SIG-M5 (cell line): Measurements from ENCODE around the gene TUBB1.
"Not testable (repeated sequence)": the region's sequence is repeated elsewhere in the genome, so short reads cannot be mapped to it uniquely, and the experiment has no call there.

Source experiments
- DNase-seq: peaks from one replicate; lab custom pipeline; 2025; lab: John Stamatoyannopoulos, UW

TUBB1 gene

DNA sequence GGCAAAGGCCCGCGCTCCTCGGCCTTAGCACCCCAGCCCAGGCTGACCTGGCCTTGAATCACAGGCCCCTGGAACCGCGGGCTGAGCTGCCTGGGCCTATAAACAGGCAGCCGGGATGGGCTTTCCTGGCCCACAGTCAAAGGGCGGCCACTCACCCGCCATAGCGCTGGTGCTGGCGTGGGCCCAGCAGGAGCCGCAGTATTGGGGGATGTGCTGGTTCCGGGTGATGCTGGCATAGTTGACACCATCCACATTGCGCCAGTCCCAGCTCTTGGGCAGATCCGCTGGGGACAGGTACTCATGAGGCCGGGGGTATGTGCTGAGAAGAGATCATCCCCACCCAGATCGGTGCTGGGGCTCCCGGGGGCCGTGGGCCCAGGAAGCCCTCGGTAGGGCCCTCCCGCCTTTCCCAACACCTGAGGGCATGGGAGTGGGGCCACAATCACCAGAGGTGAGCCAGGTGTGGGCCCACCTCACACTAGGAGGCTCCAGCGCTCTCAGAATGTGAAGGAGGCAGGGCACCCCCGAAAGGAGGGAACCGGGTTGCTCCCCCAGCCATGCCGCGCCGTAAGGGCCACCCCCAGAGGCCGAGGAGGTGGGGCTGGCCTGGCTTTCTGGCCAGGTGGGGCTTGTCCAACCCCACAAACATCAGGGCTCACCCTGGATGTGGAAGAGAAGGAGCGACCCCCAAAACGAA is 12.9 kb upstream of the TUBB1 start:
- DNase-seq: no peak

DNA sequence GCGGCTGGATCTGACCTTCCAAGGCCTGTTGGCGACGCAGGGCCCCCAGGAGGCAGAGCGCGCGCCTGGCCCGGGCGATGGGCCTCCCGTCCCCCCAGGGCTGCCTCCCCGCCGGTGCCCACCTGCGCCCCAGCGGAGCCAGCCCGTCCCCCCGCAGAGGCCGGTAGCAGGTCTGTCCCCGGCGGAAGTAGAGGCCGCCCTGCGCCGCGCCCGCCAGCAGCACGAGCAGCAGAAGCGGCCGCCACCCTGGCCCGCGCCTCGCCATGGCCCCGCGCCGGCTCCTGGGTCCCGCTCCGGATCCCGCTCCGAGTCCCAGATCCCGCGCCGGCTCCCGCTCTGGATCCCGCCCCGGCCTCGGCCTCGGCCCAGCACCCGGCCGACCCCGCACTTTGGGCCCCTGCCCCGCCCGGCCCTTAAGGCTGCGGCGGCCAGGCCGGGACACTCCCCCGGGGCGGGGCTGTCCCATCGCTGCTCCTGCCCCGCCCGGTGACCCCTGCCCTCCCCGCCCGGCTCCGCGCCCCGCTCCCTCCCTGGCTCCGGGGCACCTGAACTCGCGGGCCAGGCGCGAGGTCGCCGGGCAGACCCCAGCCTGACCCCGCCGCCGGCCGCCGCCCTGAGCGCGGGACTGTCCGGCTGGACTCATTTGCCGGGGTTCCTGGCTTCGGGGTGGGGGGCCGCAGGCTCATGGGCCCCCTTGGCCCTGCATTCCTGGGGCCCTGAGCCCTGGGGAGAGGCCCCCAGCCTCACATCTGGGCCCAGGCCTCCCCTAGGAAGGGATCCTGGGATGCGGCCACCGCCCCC is 12.2 kb upstream of the TUBB1 start, which contains the start of gene CTSZ:
CTSZ (minus strand) TSS at position 391 of the 801 bp plus-strand sequence; CDS start at position 265, 126 bp downstream.
- DNase-seq: no peak

DNA sequence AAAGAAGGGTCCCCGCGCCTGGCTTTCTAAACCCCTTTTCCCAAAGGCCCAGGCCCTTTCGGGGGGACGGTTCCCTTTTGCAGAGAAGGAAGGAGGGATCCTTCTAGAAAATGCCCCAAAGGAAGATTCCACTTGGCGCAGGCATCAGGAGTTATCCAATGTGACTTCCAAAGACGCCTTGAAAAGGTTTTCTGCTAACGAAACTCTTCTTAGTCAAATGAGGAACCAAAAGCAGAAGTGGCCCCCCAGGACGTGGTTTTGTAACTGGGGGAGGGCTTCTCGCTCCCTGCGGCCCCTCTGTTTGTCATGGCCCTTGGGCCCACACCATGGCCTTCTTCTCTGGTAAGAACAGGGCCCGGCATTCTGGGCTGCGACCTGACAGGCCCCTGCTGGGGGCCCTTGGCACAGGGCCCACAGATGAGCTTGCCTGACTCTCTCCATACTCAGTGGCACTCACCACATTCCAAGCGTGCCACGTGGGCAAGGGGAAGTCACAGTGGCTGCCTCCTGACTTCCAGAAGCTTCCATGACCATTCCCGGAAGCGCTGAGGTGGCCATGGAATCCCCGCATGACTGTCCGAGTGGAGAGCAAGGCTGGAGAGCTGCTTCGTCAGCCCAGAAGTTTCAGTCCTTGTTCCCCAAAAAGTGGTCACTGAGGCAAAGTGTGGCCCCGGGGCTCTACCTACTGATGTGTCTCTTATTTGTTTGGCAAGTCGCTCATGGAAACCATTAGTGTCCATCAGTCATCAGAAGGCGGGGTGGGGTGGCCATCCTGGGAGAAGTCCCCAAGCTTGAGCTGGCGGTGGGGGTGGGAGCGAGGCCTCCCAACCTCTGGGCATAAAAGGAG is 11.3 kb upstream of the TUBB1 start:
- peak; percentile 71 for DNase-seq

DNA sequence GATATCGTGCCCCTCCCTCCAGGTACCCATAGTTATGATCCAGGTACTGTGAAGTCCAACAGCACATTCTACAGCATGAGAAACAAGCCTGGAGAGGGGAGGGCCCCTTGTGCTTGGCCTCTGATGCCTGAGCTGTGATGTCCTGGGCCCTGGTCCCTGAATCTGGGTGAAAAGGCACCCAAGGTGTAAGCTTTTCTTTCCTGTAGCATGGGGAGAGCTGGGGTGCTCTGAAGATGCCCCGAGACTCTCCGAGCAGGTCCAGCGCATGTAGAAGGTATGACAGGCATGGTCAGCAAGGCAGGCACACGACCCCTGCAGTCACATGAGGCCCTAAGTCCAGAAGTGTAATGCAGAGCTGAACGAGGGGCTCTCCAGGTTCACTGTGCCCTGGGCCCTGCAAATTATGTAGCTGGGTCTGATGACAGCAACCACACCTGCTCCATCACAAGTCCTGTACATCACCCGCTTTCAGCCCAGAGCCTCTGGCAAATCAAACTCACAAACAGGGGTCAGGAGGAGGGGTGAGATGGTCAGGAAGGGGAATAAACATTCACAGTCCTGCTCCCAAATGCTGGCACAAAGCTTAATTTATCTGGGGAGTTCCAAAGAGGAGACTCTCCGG is 10.4 kb upstream of the TUBB1 start:
- DNase-seq: no peak

DNA sequence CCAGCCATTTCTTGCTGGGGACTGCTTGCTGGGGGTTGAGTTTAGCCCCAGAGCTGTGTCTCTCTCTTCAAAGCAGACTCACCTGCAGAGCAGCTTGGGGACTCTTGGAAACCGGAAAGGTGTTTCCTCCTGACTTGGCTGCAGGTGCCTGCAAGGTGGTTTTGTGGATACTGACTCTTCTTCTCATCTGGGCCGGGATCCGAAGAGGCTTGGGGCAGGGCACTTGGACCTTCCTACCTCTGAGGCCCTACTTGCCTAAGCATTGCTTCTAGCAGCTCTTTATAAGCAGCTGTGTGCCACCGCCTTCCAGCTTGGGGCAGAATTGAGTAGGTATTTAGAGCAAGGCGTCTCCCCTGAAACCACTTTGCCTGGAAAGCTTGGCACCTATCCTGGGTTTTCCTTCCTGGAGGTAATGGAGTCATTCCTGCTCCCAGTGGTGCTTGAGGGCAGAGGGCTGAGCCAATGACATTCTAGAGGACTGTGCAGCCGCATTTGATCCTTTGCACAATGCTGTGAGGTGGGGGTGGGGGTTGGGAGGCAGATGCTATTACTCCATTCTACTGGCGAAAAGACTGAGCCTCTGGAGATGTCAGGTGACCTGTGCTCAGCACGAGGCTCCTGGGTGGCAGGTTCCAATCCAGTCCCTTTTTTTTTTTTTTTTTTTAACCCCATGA is 8.8 kb upstream of the TUBB1 start:
- no peak for DNase-seq

DNA sequence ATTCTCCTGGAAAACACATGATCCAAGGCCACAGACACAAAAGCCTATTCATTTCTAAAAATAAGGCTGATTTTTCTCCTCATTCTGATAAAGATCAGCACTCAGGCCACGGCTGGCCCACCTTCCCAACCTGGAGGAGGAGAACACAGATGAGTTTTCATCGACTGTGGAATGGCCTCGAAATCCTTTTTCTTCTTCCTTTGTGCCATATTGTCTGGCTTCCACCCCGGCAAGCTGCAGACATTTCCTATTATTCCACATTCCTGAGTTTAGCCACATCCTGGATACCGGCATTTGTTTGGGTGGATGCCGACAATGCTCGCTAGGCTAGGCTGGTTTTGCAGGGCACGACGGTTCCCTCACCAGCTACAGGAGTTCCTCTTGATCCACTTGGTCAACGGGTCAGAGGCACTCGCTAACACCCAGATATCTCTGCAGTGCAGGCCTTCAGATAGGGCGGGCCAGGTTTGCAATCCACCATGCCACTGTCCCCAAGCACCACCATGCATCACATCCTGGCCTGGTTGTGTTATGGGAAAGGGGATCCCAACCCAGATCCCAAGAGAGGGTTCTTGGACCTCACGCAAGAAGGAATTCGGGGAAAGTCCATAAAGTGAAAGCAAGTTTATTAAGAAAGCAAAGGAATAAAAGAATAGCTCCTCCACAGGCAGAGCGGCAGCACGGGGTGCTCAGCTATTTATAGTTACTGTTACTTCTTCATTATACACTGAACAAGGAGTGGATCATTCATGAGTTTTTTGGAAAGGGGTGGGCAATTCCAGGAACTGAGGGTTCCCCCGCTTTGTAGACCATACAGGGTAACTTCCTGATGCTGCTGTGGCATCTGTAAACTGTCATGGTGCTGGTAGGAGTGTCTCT is 8.0 kb upstream of the TUBB1 start:
- no peak for DNase-seq

DNA sequence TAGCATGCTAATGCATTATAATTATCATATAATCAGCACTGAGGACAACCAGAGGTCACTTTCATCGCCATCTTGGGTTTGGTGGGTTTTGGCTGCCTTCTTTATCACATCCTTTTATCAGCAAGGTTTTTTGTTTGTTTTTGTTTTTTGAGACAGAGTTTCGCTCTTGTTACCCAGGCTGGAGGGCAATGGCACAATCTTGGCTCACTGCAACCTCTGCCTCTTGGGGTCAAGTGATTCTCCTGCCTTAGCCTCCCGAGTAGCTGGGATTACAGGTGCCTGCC is 7.4 kb upstream of the TUBB1 start:
- not testable (repeated sequence) for DNase-seq

DNA sequence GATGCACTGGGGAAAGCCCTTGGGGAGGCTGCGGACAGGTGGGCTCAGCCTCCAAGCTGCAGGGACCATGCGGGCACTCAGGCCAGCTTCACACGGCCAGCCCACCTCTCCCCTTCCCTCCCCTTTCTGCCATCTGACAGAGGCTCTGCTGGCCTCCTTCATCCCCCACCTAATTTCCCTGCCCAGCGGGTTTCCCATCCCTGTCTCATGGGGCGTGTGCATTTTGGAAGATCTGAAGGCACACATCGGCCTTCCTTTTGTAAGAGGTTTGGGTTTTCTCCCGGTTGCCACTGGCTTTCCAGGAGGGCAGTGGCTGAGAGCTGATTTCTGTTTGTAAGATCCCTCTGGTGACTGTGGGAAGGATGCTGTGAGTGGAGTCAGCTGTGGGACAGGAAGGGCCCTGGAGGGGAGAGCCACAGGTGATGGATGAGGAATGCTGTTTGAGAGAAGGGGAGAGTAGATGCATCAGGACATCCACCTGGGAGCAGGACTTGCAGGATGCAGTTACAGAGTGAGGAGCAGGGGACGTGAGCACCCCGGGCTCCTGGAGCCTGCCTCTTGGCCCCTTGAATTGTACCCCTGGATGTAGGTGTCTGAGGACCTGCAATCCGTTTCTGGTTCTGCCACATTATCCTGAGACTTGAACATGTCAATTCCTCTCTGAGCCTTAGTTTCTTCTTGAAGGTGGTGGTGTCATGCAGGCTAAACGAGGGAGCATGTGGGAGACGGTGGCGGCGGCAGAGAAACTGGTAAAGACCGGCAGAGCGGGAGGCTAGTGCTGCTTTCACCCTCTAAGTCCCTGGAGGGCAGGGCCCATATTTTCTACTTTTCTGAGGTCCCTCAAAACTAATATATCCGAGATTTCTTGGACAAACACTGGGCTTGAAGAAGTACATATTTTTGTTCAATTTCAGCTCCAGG is 5.9 kb upstream of the TUBB1 start:
- no peak for DNase-seq

DNA sequence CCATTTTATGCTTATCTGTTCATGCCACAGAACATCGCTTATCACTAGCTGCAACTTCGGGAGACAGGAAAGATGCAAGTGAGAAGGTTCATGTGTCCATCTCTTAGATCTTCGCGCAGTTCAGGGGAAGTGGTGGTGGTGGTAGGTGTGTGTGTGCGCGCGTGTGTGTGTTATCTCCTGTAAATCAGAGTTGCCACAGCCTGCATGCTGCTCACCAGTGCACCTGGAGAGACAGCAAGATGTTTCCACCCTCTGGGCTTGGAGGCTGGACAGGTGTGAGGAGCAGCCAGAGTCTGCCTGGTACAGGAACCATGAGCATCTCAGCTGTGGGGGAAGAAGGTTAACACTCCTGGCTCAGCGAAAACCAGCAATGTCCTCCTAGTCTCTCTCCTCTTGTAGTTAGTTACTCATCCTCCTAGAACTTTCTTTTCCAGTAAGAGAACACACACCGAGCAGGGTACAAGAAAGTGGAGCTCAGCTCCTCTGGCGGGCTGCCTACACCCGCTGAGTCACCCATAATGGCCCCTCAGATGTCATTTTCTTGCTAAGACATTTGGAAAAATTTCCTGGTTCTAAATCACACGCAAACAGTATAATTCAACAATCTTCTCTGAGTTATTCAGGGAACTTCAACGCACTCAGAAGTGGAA is 5.1 kb upstream of the TUBB1 start:
- no peak for DNase-seq

DNA sequence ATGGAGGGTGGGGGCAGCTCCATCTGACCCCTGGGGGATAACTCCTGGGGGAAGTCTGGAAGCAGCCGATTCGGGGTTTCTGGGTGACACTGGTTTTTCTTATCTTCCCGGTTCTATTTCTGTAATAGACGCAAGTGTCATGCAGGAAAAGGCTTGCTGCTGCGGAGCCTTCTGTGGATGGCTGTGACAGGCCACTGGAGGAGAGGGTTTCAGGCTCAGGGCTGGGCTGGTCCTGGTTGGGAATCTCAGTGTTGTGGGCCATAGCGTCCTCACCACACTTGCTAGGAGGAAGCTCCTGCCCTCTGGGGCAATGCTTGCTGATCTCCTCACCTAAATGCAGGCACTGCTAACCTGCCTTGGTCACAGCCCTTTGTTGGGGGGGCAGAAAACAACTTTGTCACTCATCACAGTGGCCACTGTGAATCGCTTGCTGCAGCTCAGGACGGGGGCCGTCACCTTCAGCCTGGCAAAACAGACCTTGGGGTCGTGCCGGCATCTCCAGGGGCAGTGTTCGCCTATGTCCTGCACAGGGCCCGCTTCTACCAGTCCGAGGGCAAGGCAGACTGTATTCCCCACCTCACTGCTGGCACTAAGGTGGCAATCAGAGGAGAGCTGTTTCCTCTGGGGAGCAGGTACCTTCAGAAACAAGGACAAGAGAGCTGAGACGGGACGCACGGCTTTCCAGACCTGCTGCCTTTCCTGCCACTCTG is 4.4 kb upstream of the TUBB1 start:
- no peak for DNase-seq

DNA sequence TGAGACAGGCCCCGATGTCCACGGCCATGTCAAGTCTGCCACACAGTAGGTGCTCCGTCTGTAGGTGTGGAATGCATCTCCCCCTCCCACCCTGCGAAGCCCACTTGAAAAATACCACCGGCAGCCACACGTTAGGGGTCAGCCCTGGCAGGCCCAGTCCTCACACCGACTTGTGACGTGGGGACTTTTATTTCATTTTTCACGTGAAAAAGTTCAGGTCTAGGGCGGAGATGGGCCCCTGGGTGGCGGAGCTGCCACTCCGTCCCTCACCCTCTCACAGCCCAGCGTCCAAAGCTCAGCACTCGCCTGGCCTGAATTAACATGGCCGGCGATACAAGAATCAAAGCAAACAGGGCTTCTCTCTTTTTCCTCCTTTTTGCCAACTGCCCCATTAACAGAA is 3.8 kb upstream of the TUBB1 start:
- DNase-seq: no peak

DNA sequence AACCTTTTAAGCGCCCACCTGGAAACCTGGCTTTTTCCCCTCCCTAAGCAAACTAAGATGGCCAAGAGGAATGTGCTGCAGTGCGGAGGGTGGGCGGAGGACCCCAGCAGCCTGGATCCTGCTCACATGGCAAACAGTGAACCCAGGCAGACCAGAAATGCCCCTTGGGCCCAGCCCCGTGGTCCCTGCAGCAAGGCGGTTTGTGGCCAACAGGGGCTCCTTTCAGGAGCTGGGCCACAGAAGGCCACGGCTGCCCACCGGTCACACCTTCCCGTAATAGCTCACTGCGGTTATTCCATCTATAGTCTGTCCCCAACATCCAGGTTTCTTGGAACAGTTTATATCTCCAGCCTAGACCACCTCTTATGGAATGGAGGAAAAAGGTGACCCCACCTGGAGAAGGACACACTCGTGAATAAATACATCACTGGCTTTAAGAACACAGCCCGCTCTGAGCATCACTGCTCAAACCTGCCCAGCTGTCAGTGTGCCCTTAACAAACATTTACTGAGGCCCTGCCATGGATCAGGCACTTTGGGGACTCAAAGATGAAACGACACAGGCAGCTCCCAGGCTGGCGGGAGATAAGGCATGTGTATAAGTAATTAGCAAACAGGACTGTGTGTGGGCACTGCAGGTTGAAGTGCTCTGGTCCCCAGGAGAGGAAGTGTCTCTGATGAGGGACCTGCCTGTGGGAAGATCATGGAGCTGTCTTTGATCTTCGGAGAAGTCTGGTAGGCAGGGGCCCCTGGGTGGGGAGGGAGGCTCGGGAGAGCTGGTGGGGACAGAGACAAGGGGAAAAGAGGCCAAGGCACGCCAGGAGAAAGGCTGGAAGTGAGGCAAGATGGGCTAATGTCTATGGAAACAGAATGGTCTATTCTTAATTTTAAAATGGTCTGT is 3.2 kb upstream of the TUBB1 start:
- no peak for DNase-seq

DNA sequence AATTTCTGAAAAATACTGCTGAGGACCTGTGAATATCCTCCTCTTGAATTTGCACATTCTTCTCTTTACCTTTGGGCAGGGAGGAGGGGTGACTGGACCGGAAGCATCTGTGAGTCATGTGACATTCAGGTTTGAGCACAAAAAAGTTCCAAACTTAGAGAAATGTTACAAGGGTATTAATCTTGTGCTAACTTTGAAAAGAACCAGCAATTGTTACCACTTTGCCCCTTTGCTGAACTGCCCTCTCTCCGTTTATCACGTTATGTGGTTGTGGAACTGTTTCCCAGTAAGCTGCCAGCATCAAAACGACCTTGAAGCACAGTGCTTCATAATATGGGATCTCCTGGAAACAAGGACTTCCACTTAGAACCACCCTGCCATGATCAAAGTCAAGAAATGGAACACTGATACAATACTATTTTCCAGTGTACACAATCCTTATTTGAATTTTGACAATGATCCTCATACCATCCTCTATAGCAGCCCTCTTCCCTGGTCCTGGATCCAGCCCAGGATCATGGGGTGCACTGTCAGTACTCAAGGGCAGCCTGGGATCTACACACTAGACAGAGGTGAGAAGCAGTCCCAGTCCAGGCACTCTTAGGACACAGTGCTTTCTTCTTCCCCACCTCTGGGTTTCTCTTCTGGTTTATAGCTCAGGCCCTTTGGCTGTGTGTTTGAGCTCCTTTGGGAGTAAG is 2.3 kb upstream of the TUBB1 start:
- DNase-seq: no peak

DNA sequence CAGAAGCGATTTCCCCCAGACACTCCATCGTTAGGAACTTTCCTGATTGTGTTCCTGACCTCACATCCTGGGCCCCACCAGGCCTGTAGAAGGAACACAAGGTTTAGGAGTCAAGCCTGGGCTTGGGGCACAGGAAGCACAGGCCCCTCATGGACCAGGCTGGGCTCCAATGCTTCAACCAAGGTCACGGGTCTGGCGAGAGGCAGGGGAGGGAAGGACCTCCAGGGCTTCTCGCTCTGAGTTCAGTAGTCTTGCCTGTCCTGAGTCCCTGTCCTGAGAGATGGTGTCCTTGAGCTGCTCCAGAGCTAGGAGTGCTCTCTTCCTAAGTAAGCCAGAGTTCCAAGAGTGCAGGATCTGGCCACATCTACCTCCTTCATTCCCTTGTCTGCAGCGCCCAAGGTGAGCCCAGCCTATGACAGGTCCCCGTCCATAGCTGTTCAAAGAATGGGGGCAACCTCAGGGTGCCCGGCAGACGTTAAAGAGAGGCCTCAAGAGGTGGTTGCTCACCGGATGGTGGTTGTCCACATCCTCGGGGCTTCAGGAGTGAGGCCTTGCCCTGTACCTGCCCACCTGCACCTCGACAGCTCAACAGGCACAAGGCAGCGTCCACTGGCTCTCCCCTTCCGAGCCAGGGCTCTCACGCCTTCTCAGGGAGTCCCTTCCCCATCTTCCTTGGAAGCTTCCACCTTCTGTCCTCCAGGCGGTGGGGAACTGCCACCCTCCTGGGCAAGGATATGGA is 1.6 kb upstream of the TUBB1 start:
- no peak for DNase-seq

DNA sequence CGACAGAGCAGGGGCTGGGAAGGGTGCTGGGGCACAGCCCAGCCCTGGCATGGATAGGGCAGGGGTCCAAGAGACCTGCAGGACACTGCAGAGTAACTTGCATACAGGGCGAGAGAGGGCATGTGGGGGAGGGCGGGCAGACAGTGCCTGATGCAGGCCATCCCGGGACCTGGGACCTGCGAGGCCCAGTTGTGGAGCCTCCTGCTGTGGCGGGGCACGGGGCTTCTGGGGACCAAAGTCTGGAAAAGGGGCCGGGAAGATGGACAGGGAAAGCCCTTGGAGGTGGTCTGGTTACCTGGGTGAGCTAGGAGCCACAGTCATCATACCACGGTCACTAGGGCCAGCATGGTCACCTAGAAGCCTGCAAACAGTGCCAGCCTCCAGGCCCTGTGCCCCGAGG is 412 bp upstream of the TUBB1 start:
- DNase-seq: no peak

DNA sequence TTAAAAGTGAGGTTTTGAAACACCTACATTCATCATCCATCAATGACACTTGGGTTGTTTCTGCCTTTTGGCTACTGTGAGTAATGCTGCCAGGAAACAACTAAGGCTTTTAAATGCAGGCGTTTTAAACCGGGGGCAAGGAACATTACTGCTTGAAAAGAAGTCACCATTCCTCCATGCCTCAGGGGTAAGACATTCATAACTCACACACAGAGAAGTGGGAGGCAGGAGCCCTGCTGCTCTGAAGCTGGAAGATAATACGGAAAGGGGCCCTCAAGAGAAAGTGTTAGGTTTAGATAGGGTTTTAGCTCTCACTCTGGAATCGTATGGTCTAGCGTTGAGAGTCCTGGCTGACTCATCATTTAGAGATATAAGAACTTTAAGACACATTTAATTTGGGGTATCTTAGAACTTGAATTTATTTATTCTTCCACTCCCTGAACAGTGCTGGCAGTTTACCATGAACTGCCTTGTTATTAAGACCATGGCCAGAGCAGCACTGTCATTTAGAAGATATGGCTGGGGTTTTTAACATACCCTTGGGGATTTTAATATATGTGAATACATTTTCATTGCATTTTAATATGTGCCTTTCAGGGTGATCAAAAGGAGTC is 1.8 kb downstream of the TUBB1 start:
- DNase-seq: no peak
